OCI-LY7 (cell line): ENCODE results near the gene TMEM247. TPM values are rescaled to one million over a fixed set of nuclear protein-coding genes. Genes with fewer than 3 reads are reported as not detected.

Experiments
- BruUV-seq: library from RNA; stranded (reverse); fragments of 400-500 nt; replicated peaks from 2 replicates; lab custom pipeline; 2021; lab: Mats Ljungman, UMichigan
- CTCF ChIA-PET: fragments of 300-600 bp; sonication (Branson Sonifier 250); formaldehyde crosslinking; loops from one replicate; lab custom pipeline; 2022; ENCODE audit warnings: antibody characterized with exemption; ENCODE audit not compliant: unreplicated experiment; lab: Charles Lee
- POLR2A ChIA-PET: fragments of 300-600 bp; sonication (Branson Sonifier 250); formaldehyde crosslinking; loops from one replicate; lab custom pipeline; 2022; ENCODE audit warnings: antibody characterized with exemption; lab: Charles Lee
- DNase-seq: peaks from one replicate; pipeline ENCODE4 v3.0.0-alpha.2; 2015; ENCODE audit warnings: low spot score
- H2AFZ ChIP-seq: fragments of 200-600 bp; sonication (generic), shearing (Covaris generic); 2 replicates; pipeline ENCODE4 v1.6.1; 2014; ENCODE audit warnings: mild to moderate bottlenecking, antibody characterized with exemption, low read length, moderate library complexity
- H3K27ac ChIP-seq: fragments of 200-600 bp; sonication (generic); 2 replicates; pipeline ENCODE4 v1.5.1; 2014; ENCODE audit warnings: mixed run types, low read depth, mild to moderate bottlenecking, moderate library complexity, low read length, inconsistent platforms; ENCODE audit not compliant: poor library complexity, severe bottlenecking
- H3K36me3 ChIP-seq: fragments of 200-600 bp; sonication (generic); 2 replicates; pipeline ENCODE4 v1.6.1; 2014; ENCODE audit warnings: mild to moderate bottlenecking, antibody characterized with exemption, low read length, moderate library complexity, mixed read lengths; ENCODE audit not compliant: insufficient read depth
- H3K4me1 ChIP-seq: fragments of 200-600 bp; sonication (generic); 2 replicates; pipeline ENCODE4 v1.5.1; 2014; ENCODE audit warnings: mild to moderate bottlenecking, low read length; ENCODE audit not compliant: insufficient read depth, poor library complexity, severe bottlenecking
- H3K4me2 ChIP-seq: fragments of 200-600 bp; sonication (generic); 2 replicates; pipeline ENCODE4 v1.6.1; 2014; ENCODE audit warnings: mild to moderate bottlenecking, low read length
- H3K4me3 ChIP-seq: fragments of 200-600 bp; sonication (generic); 2 replicates; pipeline ENCODE4 v1.5.1; 2014; ENCODE audit warnings: mild to moderate bottlenecking, low read depth, low read length; ENCODE audit not compliant: poor library complexity, severe bottlenecking
- H3K79me2 ChIP-seq: fragments of 200-600 bp; sonication (generic); 2 replicates; pipeline ENCODE4 v1.6.1; 2016; ENCODE audit warnings: low read depth, mild to moderate bottlenecking, low read length, moderate library complexity, mixed read lengths; ENCODE audit not compliant: insufficient read depth
- H3K9me2 ChIP-seq: fragments of 200-600 bp; sonication (generic); 2 replicates; pipeline ENCODE4 v1.6.1; 2016; ENCODE audit warnings: mild to moderate bottlenecking, low read length, mixed read lengths; ENCODE audit not compliant: insufficient read depth
- H3K9me3 ChIP-seq: fragments of 200-600 bp; sonication (generic); 2 replicates; pipeline ENCODE4 v1.6.1; 2014; ENCODE audit warnings: mild to moderate bottlenecking, mixed run types, low read length, mixed read lengths
- H4K20me1 ChIP-seq: fragments of 200-600 bp; sonication (generic); 2 replicates; pipeline ENCODE4 v1.6.1; 2014; ENCODE audit warnings: mild to moderate bottlenecking, antibody characterized with exemption, low read length, moderate library complexity, mixed read lengths; ENCODE audit not compliant: insufficient read depth
- CTCF ChIP-seq: fragments of 200-600 bp; sonication (generic); conservative IDR thresholded peaks from 2 replicates; pipeline ENCODE4 v1.5.1; 2014; ENCODE audit warnings: mild to moderate bottlenecking, antibody characterized with exemption, low read length, moderate library complexity, mixed read lengths
- EZH2phosphoT487 ChIP-seq: fragments of 200-600 bp; sonication (generic); IDR thresholded peaks from 2 replicates; pipeline ENCODE4 v1.6.1; 2018; ENCODE audit warnings: low read depth, borderline replicate concordance, mild to moderate bottlenecking, mixed run types, antibody characterized with exemption, low read length, moderate library complexity, mixed read lengths
- intact Hi-C: fragments of 100-400 bp; cut with micrococcal nuclease; formaldehyde crosslinking; loops from one replicate; pipeline ENCODE4 v1.10.0; 2022; ENCODE audit not compliant: unreplicated experiment
- total RNA-seq, 2 experiments: library from RNA; depleted of rRNA in 1 of 2; stranded (reverse); fragments of >200 nt in 1 of 2; shearing (Covaris generic) in 1 of 2; gene quantifications; 2 replicates each; pipeline ENCODE4 v1.2.3, GENCODE V29; 2014 to 2022

TMEM247 gene
- total RNA-seq, 2 experiments from 2014 or later, result not detected

- DNase-seq, result no peak
- Histone ChIP-seq H3K9me3 (no peaks in the 10 kb centered on the region), H3K36me3 (no peaks in the 10 kb centered on the region), H3K79me2 (no peaks in the 10 kb centered on the region), H3K4me3 (no peak overlapping the region), H2AFZ (no peak overlapping the region), H3K9me2 (no peaks in the 10 kb centered on the region), H3K4me1 (peaks cover 10% of the 10 kb centered on the region), H3K4me2 (no peak overlapping the region), H4K20me1 (no peaks in the 10 kb centered on the region), H3K27ac (no peak overlapping the region)
- POLR2A ChIA-PET, result interaction anchor here (4.3 kb wide), 1 partner anchor 9 kb away, joined by 14 read pairs; no protein-coding TSS in a partner anchor
- BruUV-seq, result no TSS peak
- CTCF ChIA-PET, result no interaction called here
- TF ChIP-seq CTCF (no peak), EZH2phosphoT487 (no peak)
- intact Hi-C loops, result no loop called here
Observed at GRCh38 chr2:46481198-46482193, 2.1 kb downstream of the TMEM247 start.

- intact Hi-C loops, result no loop called here
- no peaks in the 10 kb centered on the region for H3K9me2 ChIP-seq
- no peaks in the 10 kb centered on the region for H3K9me3 ChIP-seq
- POLR2A ChIA-PET, result interaction anchor here (4.3 kb wide), 1 partner anchor 8 kb away, joined by 14 read pairs; no protein-coding TSS in a partner anchor
- no peak overlapping the region for H3K4me3 ChIP-seq
- no peak for TF ChIP-seq EZH2phosphoT487
- no peak for TF ChIP-seq CTCF
- no peaks in the 10 kb centered on the region for H4K20me1 ChIP-seq
- no peak overlapping the region for H2AFZ ChIP-seq
- H3K4me2 ChIP-seq, result no peak overlapping the region
- CTCF ChIA-PET, result no interaction called here
- no peak for DNase-seq
- no peak overlapping the region for H3K27ac ChIP-seq
- H3K36me3 ChIP-seq, result no peaks in the 10 kb centered on the region
- peaks cover 10% of the 10 kb centered on the region for H3K4me1 ChIP-seq
- H3K79me2 ChIP-seq, result no peaks in the 10 kb centered on the region
- BruUV-seq, result no TSS peak
Observed at GRCh38 chr2:46482490-46482889, 3.1 kb downstream of the TMEM247 start.

- ChIA-PET CTCF (no interaction called here), POLR2A (no interaction called here)
- no TSS peak for BruUV-seq
- TF ChIP-seq CTCF (no peak), EZH2phosphoT487 (no peak)
- no peaks in the 10 kb centered on the region for H3K9me2 ChIP-seq
- no peaks in the 10 kb centered on the region for H3K36me3 ChIP-seq
- H4K20me1 ChIP-seq, result no peaks in the 10 kb centered on the region
- H3K27ac ChIP-seq, result no peak overlapping the region
- H3K4me1 ChIP-seq, result peaks cover 16% of the 10 kb centered on the region
- no peak overlapping the region for H3K4me3 ChIP-seq
- intact Hi-C loops, result no loop called here
- no peak for DNase-seq
- H3K79me2 ChIP-seq, result no peaks in the 10 kb centered on the region
- no peaks in the 10 kb centered on the region for H3K9me3 ChIP-seq
- H2AFZ ChIP-seq, result no peak overlapping the region
- no peak overlapping the region for H3K4me2 ChIP-seq
Observed at GRCh38 chr2:46485002-46485401, 5.6 kb downstream of the TMEM247 start.
